GM12891 (cell line): ENCODE measurements around the gene NPAP1.

Source experiments
- POLR2A ChIP-seq: IDR thresholded peaks from 2 replicates; pipeline ENCODE4 v1.6.1; 2011; ENCODE audit warnings: low read depth, low read length, control low read depth
- POLR2AphosphoS5 ChIP-seq: IDR thresholded peaks from 2 replicates; pipeline ENCODE4 v1.6.1; 2011; ENCODE audit warnings: low read depth, low read length, control low read depth
- POU2F2 ChIP-seq: IDR thresholded peaks from 2 replicates; pipeline ENCODE4 v1.6.1; 2011; ENCODE audit warnings: low read depth, mild to moderate bottlenecking, control low read depth, low read length, moderate library complexity
- TAF1 ChIP-seq: IDR thresholded peaks from 2 replicates; pipeline ENCODE4 v1.6.1; 2011; ENCODE audit warnings: low read depth, low read length, control low read depth

- TF ChIP-seq POLR2AphosphoS5, result no peak
- no peak for TF ChIP-seq POLR2A
- TF ChIP-seq POU2F2, result no peak
- no peak for TF ChIP-seq TAF1
Measured at GRCh38 chr15:24696842-24697241, 21.3 kb downstream of the NPAP1 start.
